Measurements from ENCODE around the gene ITIH4. TPM values are rescaled to one million over a fixed set of nuclear protein-coding genes. Genes with fewer than 3 reads are reported as not detected.

The ITIH4 gene
- total and polyA plus RNA-seq, 5 donors = 3.4 to 5.7 (median 5.0) TPM

- Histone ChIP-seq H3K4me1 (ENCODE audit: control insufficient read depth, insufficient read depth, low read length) (no peaks in the 10 kb centered on the region), H3K9me3 (ENCODE audit: control insufficient read depth, low read length) (no peaks in the 10 kb centered on the region), H3K27me3 (ENCODE audit: control insufficient read depth, insufficient read depth) (no peaks in the 10 kb centered on the region), H3K4me3 (ENCODE audit: low read length) (no peak overlapping the region), H3K27ac (ENCODE audit: low read length) (no peak overlapping the region)
- intact Hi-C loops (cut with DNase I) = no loop called here
- 95% methylated on average over 10 of the region's 10 CpGs for WGBS
- DNase-seq (no peak), ATAC-seq (no peak)
These were observed 40.0 kb upstream of the ITIH4 start for GRCh38 chr3:52870471-52870870.

- Histone ChIP-seq H3K27ac (ENCODE audit: low read length) (no peak overlapping the region), H3K9me3 (ENCODE audit: control insufficient read depth, low read length) (no peaks in the 10 kb centered on the region), H3K4me1 (ENCODE audit: control insufficient read depth, insufficient read depth, low read length) (no peaks in the 10 kb centered on the region), H3K27me3 (ENCODE audit: control insufficient read depth, insufficient read depth) (no peaks in the 10 kb centered on the region), H3K4me3 (ENCODE audit: low read length) (no peak overlapping the region)
- DNase-seq = no peak
- intact Hi-C loops (cut with DNase I) = no loop called here
- ATAC-seq = no peak
- WGBS = 96% methylated on average over 12 of the region's 12 CpGs
These were observed 36.0 kb upstream of the ITIH4 start for GRCh38 chr3:52866427-52866826.

- H3K27me3 ChIP-seq (ENCODE audit: control insufficient read depth, insufficient read depth) = no peaks in the 10 kb centered on the region
- no peaks in the 10 kb centered on the region for H3K9me3 ChIP-seq (ENCODE audit: control insufficient read depth, low read length)
- H3K4me1 ChIP-seq (ENCODE audit: control insufficient read depth, insufficient read depth, low read length) = no peaks in the 10 kb centered on the region
- ATAC-seq (no peak), DNase-seq (no peak)
- no peak overlapping the region for H3K27ac ChIP-seq (ENCODE audit: low read length)
- 96% methylated on average over 13 of the region's 13 CpGs for WGBS
- no peak overlapping the region for H3K4me3 ChIP-seq (ENCODE audit: low read length)
- intact Hi-C loops (cut with DNase I) = no loop called here
These were observed 35.5 kb upstream of the ITIH4 start for GRCh38 chr3:52865994-52866393.

GRCh38 chr3:52860424-52860768 lies 29.9 kb upstream of the ITIH4 start:
- Histone ChIP-seq H3K27me3 (ENCODE audit: control insufficient read depth, insufficient read depth) (no peaks in the 10 kb centered on the region), H3K4me1 (ENCODE audit: control insufficient read depth, insufficient read depth, low read length) (no peaks in the 10 kb centered on the region), H3K27ac (ENCODE audit: low read length) (no peak overlapping the region), H3K9me3 (ENCODE audit: control insufficient read depth, low read length) (no peaks in the 10 kb centered on the region), H3K4me3 (ENCODE audit: low read length) (no peak overlapping the region)
- whole genome bisulfite sequencing = 86% methylated on average over 8 of the region's 8 CpGs
- ATAC-seq (peak in 1 of 2 donors; percentile 47), DNase-seq (no peak)
- intact Hi-C loops (cut with DNase I) = no loop called here

- DNase-seq (no peak), ATAC-seq (no peak)
- WGBS = 88% methylated on average over 8 of the region's 8 CpGs
- Histone ChIP-seq H3K4me1 (ENCODE audit: control insufficient read depth, insufficient read depth, low read length) (no peaks in the 10 kb centered on the region), H3K27ac (ENCODE audit: low read length) (no peak overlapping the region), H3K4me3 (ENCODE audit: low read length) (no peak overlapping the region), H3K9me3 (ENCODE audit: control insufficient read depth, low read length) (no peaks in the 10 kb centered on the region), H3K27me3 (ENCODE audit: control insufficient read depth, insufficient read depth) (no peaks in the 10 kb centered on the region)
- intact Hi-C loops (cut with DNase I) = no loop called here
These were observed 29.4 kb upstream of the ITIH4 start for GRCh38 chr3:52859686-52860423.

GRCh38 chr3:52857864-52858263 lies 27.4 kb upstream of the ITIH4 start:
- WGBS = 95% methylated on average over 5 of the region's 5 CpGs
- H3K27me3 ChIP-seq (ENCODE audit: control insufficient read depth, insufficient read depth) = no peaks in the 10 kb centered on the region
- DNase-seq = no peak
- intact Hi-C loops (cut with DNase I) = no loop called here
- H3K27ac ChIP-seq (ENCODE audit: low read length) = no peak overlapping the region
- H3K4me1 ChIP-seq (ENCODE audit: control insufficient read depth, insufficient read depth, low read length) = no peaks in the 10 kb centered on the region
- no peak overlapping the region for H3K4me3 ChIP-seq (ENCODE audit: low read length)
- H3K9me3 ChIP-seq (ENCODE audit: control insufficient read depth, low read length) = no peaks in the 10 kb centered on the region
- no peak for ATAC-seq

- H3K4me3 ChIP-seq (ENCODE audit: low read length) = no peak overlapping the region
- ATAC-seq = no peak
- intact Hi-C loops (cut with DNase I) = no loop called here
- 64% methylated on average over 3 of the region's 3 CpGs for WGBS
- H3K27me3 ChIP-seq (ENCODE audit: control insufficient read depth, insufficient read depth) = no peaks in the 10 kb centered on the region
- no peak overlapping the region for H3K27ac ChIP-seq (ENCODE audit: low read length)
- no peaks in the 10 kb centered on the region for H3K9me3 ChIP-seq (ENCODE audit: control insufficient read depth, low read length)
- DNase-seq = no peak
- H3K4me1 ChIP-seq (ENCODE audit: control insufficient read depth, insufficient read depth, low read length) = no peaks in the 10 kb centered on the region
These were observed 26.7 kb upstream of the ITIH4 start for GRCh38 chr3:52857133-52857532.

- H3K27me3 ChIP-seq (ENCODE audit: control insufficient read depth, insufficient read depth) = no peaks in the 10 kb centered on the region
- DNase-seq = no peak
- intact Hi-C loops (cut with DNase I) = no loop called here
- no peak overlapping the region for H3K27ac ChIP-seq (ENCODE audit: low read length)
- H3K9me3 ChIP-seq (ENCODE audit: control insufficient read depth, low read length) = no peaks in the 10 kb centered on the region
- ATAC-seq = no peak
- H3K4me1 ChIP-seq (ENCODE audit: control insufficient read depth, insufficient read depth, low read length) = no peaks in the 10 kb centered on the region
- H3K4me3 ChIP-seq (ENCODE audit: low read length) = no peak overlapping the region
- WGBS = 89% methylated on average over 5 of the region's 5 CpGs
These were observed 26.2 kb upstream of the ITIH4 start for GRCh38 chr3:52856666-52857065.

GRCh38 chr3:52854013-52854412 lies 23.5 kb upstream of the ITIH4 start:
- Histone ChIP-seq H3K4me1 (ENCODE audit: control insufficient read depth, insufficient read depth, low read length) (no peaks in the 10 kb centered on the region), H3K9me3 (ENCODE audit: control insufficient read depth, low read length) (no peaks in the 10 kb centered on the region), H3K27me3 (ENCODE audit: control insufficient read depth, insufficient read depth) (no peaks in the 10 kb centered on the region), H3K27ac (ENCODE audit: low read length) (no peak overlapping the region), H3K4me3 (ENCODE audit: low read length) (no peak overlapping the region)
- intact Hi-C loops (cut with DNase I) = loop anchor here in 2 of 4 donors (5.0 kb wide), 1 partner anchor 218 kb away; no protein-coding TSS in a partner anchor
- WGBS = 91% methylated on average over 2 of the region's 2 CpGs
- DNase-seq (no peak), ATAC-seq (no peak)

GRCh38 chr3:52852419-52852818 lies 21.9 kb upstream of the ITIH4 start:
- DNase-seq (no peak), ATAC-seq (no peak)
- H3K27ac ChIP-seq (ENCODE audit: low read length) = no peak overlapping the region
- intact Hi-C loops (cut with DNase I) = loop anchor here in 2 of 4 donors (5.0 kb wide), 1 partner anchor 220 kb away; no protein-coding TSS in a partner anchor
- H3K27me3 ChIP-seq (ENCODE audit: control insufficient read depth, insufficient read depth) = no peaks in the 10 kb centered on the region
- H3K9me3 ChIP-seq (ENCODE audit: control insufficient read depth, low read length) = no peaks in the 10 kb centered on the region
- no peak overlapping the region for H3K4me3 ChIP-seq (ENCODE audit: low read length)
- 74% methylated on average over 2 of the region's 2 CpGs for WGBS
- H3K4me1 ChIP-seq (ENCODE audit: control insufficient read depth, insufficient read depth, low read length) = no peaks in the 10 kb centered on the region

GRCh38 chr3:52851348-52851747 lies 20.9 kb upstream of the ITIH4 start:
- intact Hi-C loops (cut with DNase I) = loop anchor here in 2 of 4 donors (5.0 kb wide), 1 partner anchor 221 kb away; no protein-coding TSS in a partner anchor
- WGBS = 75% methylated on average over 3 of the region's 3 CpGs
- Histone ChIP-seq H3K27ac (ENCODE audit: low read length) (no peak overlapping the region), H3K4me3 (ENCODE audit: low read length) (no peak overlapping the region), H3K9me3 (ENCODE audit: control insufficient read depth, low read length) (no peaks in the 10 kb centered on the region), H3K4me1 (ENCODE audit: control insufficient read depth, insufficient read depth, low read length) (no peaks in the 10 kb centered on the region), H3K27me3 (ENCODE audit: control insufficient read depth, insufficient read depth) (no peaks in the 10 kb centered on the region)
- DNase-seq (no peak), ATAC-seq (peak; percentile 27 to 50)
